ENCODE measurements around the gene PLIN1.

Gene PLIN1

DNA sequence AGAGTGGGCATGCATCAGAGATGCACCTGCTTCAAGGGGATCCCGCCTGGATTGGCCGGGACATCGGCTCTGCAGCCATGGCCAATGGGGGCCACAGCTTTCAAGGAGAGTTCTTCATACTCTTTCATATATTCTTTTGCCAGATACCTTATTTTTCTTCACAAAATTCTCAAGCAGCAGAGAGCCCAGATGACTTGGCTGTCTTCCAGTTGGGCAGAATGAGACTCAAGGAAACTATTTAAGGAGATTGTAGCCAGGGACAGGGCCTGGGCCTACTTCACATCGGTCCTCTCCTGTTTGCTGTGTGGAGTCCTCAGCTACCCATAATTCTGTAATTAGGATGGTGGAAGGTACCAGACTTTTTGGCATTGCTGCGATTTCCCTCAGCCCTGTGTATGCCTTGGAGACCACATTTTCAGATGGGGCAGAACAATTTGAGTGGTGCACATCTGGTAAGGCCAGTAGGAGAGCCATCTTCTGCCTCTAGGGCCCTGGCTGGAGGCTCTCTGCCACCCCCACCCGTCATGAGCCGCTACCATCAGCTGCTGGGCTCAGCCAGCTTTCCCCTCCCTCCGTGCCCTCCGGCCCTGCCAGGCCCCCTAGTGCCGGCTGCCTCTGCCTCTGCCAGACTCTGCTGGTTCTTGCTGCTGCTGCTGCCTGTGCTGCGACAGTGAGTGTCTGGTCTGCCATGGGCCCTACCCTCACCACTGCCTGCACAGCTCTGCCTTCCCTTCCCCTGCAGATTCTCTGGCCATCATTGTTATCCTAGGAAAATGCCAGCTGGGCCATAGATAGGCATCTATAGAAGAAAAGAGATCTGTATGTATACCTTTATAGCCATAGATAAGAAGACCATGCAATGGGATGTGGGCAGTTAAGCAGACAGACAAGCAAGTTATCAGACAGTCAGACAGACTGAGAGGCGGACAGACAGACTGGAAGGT, 6.7 kb downstream of the PLIN1 start:
- intact Hi-C loops (cut with DNase I), result no loop called here
- DNase-seq, result peak in 2 of 10 donors; percentile 12 to 82

DNA sequence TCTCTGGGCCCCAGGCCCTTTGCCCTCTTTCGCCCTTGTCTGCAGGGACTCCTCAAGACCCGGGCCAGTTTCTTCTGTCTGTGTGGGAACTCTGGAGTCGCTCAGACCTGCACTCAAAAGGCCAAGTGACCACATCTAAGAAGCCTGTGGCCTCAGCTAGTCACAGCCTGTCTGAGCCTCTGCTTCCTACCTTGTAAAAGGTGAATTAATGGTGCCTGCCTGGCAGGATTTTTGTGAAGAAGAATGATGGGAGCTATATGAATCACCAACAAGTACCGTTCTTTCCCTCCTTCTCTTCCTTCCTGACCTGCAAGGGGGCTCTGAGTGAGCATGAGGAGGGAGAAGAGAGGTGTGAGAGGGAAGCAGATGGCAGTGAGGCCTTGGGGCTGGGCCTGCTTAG, 7.5 kb downstream of the PLIN1 start:
- no peak for DNase-seq
- intact Hi-C loops (cut with DNase I), result no loop called here

GRCh38 chr15:89670971-89671560, 8.1 kb downstream of the PLIN1 start:
- DNase-seq, result no peak
- intact Hi-C loops (cut with DNase I), result no loop called here

- intact Hi-C loops (cut with DNase I), result no loop called here
Measured at GRCh38 chr15:89669941-89670340, 9.2 kb downstream of the PLIN1 start.

GRCh38 chr15:89669309-89669865, 9.8 kb downstream of the PLIN1 start:
- intact Hi-C loops (cut with DNase I), result no loop called here
- DNase-seq, result no peak

More at GRCh38 chr15:89669941-89670340, 9.2 kb downstream of the PLIN1 start:
- no peak for DNase-seq

DNA sequence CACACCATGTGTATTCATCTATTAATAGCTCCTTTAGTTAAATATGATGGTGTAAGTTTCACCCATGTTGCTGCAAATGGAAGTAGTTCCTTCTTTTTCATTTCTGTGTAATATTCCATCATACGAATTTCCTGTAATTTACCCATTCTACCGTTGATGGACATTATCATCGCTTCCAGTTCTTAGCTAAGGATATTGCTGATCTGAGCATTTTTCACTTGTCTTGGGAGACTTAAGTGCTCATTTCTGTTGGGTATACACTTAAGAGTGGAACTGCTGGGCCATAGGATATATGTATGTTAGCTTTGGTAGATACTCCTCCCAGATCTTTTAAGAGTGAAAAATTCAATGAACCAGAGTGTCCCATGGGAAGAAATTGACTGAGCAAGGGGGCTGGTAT, 11.0 kb downstream of the PLIN1 start:
- no peak for DNase-seq
- intact Hi-C loops (cut with DNase I), result no loop called here

GRCh38 chr15:89667706-89667960, 11.5 kb downstream of the PLIN1 start:
- intact Hi-C loops (cut with DNase I), result no loop called here
- DNase-seq, result no peak

DNA sequence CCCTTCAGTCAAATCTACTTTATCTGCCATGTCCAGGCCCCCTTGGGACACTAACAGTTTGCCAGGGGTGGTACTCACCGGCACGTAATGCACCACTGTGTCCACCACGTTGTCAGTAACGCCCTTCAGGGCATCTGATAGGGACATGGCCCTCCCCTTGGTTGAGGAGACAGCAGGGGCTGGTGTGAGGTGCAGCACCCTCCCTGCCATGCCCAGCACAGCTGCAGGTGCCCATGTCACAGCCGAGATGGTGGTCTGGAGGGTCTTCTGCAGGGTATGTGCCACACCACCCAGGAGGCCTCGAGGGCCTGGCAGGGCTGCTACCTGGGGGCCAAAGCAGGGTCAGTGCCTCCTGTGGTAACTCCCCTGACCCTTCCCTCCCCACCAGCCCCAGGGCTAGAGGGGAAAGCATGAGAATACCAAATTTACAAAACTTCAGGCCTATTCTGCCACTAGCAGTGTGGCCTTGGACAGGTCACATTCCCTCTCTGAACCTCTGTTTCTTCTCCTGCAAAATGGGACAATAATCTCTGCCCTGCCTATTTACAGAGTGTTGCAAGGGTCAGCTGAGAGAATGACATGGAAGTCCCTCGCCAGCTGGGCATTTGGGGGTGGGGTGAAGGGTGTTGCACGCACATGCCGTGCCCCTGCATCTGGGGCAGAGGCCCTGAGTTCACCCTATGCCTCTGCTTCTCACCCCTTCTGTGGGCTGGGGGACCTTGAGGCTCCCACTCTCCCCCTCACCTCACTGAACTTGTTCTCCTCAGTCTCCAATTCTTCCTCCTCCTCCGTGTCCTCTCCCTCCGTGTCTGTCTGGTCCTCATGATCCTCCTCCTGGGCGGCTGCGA, 12.1 kb downstream of the PLIN1 start:
- intact Hi-C loops (cut with DNase I), result no loop called here
- DNase-seq, result no peak

GRCh38 chr15:89666184-89666857, 12.8 kb downstream of the PLIN1 start:
- peak in 1 of 10 donors; percentile 83 for DNase-seq
- intact Hi-C loops (cut with DNase I), result no loop called here

GRCh38 chr15:89665449-89666181, 13.6 kb downstream of the PLIN1 start:
- intact Hi-C loops (cut with DNase I), result no loop called here
- peak in 4 of 10 donors; percentile 41 to 93 (median 62) for DNase-seq

DNA sequence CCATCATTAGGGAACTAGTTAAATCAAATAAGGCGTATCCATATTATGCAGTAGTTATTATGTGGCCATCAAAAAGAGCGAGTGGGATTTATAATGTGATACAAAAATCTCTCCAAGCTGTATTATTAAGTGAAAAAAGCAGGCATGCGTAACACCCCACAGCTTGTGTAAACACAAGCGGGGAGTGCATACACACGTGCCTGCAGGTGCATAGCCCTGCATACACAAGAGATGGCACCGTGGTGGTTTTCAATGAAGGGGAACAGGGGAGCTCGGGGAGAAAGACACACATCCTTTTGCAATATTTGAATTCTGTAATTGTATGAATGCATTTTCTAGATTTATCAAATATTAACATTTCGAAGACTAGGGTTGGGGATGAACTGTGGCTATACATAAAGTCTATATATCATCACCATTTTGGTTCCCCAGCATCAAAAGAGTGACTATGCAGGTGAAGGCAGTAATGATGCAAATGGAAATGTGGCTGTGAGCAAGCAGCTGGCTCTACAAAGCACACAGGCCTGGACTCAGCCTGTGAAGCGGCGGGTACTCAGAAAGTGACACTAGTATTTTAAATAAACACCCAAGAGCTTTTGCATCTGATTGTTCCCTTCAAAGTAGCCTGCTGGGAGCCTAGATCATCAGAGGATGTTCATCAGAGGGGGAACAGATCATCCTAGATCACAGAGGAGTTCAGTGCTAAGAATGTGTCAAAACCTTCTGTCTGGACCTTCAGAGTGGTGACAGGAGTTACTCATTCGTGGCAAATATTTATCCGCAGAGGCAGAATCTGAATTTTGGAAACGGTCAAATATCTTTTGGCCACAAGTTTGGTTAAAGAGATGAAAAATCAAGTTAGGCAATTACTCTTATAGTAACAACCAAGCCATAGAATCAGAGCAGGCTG, 14.5 kb downstream of the PLIN1 start:
- no peak for DNase-seq
- intact Hi-C loops (cut with DNase I), result no loop called here

DNA sequence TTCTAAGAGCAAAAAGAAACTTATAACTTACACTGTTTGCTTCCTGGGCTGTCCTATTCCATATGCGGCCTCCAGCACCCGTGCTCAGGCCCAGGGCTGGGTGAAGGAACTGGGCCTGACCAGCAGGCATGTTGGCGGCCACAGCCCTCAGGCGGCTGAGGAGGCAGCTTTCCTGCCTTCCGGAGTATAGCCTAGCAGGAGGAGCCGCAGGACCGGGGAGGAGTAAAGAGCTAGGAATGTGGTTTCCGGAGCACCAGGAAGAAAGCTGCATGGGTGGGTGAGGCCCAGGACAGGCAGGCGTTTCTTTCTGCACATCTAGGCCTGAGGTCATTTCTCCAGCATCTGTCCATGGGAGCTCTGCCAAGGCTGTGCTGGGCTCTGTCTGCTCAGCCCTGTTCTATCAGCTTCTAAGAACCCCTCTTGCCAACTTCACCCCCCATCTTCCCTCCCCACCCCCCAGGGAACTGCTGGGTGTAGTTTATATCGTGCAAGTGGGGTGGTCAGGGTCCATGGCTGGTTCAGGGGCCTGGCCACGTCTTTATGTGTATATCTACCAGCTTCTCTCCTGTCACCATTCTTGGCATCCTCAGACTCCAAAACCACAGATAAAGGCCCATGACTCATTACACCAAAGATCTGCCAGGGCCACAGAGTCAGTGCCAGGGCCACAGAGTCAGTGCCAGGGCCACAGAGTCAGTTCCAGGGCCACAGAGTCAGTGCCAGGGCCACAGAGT, 16.1 kb downstream of the PLIN1 start:
- no peak for DNase-seq
- intact Hi-C loops (cut with DNase I), result no loop called here

- intact Hi-C loops (cut with DNase I), result no loop called here
- DNase-seq, result no peak
Measured at GRCh38 chr15:89660556-89660955, 18.6 kb downstream of the PLIN1 start.

GRCh38 chr15:89659295-89659694, 19.9 kb downstream of the PLIN1 start:
- intact Hi-C loops (cut with DNase I), result no loop called here
- no peak for DNase-seq

DNA sequence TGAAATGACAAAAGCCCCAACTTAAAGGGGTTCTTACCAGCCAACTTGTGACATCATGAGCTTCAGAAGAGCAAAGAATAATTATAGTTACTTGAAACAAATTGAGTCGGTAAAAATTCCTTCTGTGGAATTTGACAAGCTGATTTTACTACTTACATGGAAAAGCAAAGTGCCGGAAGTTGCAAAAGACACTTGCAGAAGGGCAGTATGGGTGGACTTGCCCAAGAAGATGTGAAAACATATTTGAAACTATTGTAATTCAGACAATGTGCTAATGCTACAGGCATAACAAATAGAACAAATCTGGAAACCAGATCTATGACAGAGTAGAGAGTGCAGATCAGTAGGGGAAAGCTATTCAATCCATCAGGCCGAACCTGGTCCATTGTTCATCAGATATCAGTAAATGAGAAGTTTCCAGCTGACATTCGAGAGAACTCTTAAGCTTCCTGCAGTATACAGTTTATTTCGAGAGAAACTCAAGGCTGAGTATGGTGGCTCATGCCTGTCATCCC, 21.4 kb downstream of the PLIN1 start:
- intact Hi-C loops (cut with DNase I), result no loop called here
- DNase-seq, result no peak

- intact Hi-C loops (cut with DNase I), result no loop called here
- no peak for DNase-seq
Measured at GRCh38 chr15:89656116-89656815, 22.9 kb downstream of the PLIN1 start.

Measured in posterior cingulate gyrus (tissue), 11 donors.